Measurements from ENCODE around the gene C9orf72.

C9orf72 gene

GRCh38 chr9:27582794-27583193, 9.5 kb upstream of the C9orf72 start:
- DNase-seq (ENCODE audit: low read depth) = no peak
- H3K4me3 ChIP-seq (ENCODE audit: control insufficient read depth, low read depth, low read length) = no peak overlapping the region
- no peak for TF ChIP-seq CTCF (IDR thresholded peaks at IDR 0.05; ENCODE audit: control insufficient read depth, insufficient read depth, low read depth, low read length, missing control alignments)

DNA sequence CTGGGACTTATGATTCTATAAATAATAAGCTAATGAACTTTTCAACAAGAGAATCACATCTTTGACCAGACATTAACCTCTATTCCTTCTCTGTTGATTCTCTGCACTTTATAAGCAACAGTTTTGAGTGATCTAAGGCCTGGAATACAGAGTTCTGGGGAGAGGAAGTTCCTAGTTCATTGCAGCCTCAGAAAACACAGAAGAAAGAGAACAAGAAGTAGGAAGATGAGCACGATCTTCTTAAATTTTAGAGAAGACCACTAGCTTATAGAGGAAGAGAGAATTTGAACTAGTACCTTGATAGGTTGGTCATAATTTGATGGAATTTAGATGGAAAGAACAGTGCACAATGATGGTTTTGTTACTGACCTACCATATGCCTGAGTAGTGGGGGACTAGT, 8.5 kb upstream of the C9orf72 start:
- no peak for TF ChIP-seq CTCF (IDR thresholded peaks at IDR 0.05; ENCODE audit: control insufficient read depth, insufficient read depth, low read depth, low read length, missing control alignments)
- H3K4me3 ChIP-seq (ENCODE audit: control insufficient read depth, low read depth, low read length) = no peak overlapping the region
- no peak for DNase-seq (ENCODE audit: low read depth)

DNA sequence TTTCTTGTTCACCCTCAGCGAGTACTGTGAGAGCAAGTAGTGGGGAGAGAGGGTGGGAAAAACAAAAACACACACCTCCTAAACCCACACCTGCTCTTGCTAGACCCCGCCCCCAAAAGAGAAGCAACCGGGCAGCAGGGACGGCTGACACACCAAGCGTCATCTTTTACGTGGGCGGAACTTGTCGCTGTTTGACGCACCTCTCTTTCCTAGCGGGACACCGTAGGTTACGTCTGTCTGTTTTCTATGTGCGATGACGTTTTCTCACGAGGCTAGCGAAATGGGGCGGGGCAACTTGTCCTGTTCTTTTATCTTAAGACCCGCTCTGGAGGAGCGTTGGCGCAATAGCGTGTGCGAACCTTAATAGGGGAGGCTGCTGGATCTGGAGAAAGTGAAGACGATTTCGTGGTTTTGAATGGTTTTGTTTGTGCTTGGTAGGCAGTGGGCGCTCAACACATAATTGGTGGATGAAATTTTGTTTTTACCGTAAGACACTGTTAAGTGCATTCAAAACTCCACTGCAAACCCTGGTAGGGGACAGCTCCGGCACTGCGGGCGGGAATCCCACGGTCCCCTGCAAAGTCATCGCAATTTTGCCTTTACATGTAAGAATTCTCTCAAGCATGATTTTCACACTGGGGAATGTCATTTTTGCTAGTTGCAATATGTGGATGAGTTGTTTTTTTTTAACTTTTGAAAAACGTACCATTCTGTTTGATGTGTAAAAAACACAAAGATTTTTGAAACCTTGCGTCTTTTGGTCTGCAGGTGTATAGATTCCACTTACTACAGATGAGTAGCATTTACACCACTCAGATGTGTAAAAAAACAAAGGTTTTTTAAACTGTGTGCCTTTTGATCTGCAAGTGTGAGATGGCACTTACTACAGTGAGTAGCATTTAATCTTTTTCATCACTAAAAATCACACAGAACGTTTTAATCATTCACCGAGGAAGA, 631 bp upstream of the C9orf72 start:
- no peak for TF ChIP-seq CTCF (IDR thresholded peaks at IDR 0.05; ENCODE audit: control insufficient read depth, insufficient read depth, low read depth, low read length, missing control alignments)
- DNase-seq (ENCODE audit: low read depth) = peak; percentile 85
- H3K4me3 ChIP-seq (ENCODE audit: control insufficient read depth, low read depth, low read length) = peak overlapping the region; percentile 70

GRCh38 chr9:27572566-27572917, 739 bp downstream of the C9orf72 start:
- H3K4me3 ChIP-seq (ENCODE audit: control insufficient read depth, low read depth, low read length) = peak overlapping the region; percentile 70
- TF ChIP-seq CTCF (IDR thresholded peaks at IDR 0.05; ENCODE audit: control insufficient read depth, insufficient read depth, low read depth, low read length, missing control alignments) = no peak
- DNase-seq (ENCODE audit: low read depth) = no peak

GRCh38 chr9:27572061-27572460, 1.2 kb downstream of the C9orf72 start:
- DNase-seq (ENCODE audit: low read depth) = no peak
- no peak overlapping the region for H3K4me3 ChIP-seq (ENCODE audit: control insufficient read depth, low read depth, low read length)
- no peak for TF ChIP-seq CTCF (IDR thresholded peaks at IDR 0.05; ENCODE audit: control insufficient read depth, insufficient read depth, low read depth, low read length, missing control alignments)

GRCh38 chr9:27571011-27571410, 2.3 kb downstream of the C9orf72 start:
- DNase-seq (ENCODE audit: low read depth) = no peak
- TF ChIP-seq CTCF (IDR thresholded peaks at IDR 0.05; ENCODE audit: control insufficient read depth, insufficient read depth, low read depth, low read length, missing control alignments) = no peak
- no peak overlapping the region for H3K4me3 ChIP-seq (ENCODE audit: control insufficient read depth, low read depth, low read length)
